ENCODE results near the gene KIF18A. TPM values are rescaled to one million over a fixed set of nuclear protein-coding genes. Genes with fewer than 3 reads are reported as not detected.
"Not testable (repeated sequence)": the region's sequence is repeated elsewhere in the genome, so short reads cannot be mapped to it uniquely, and the experiment has no call there.

Gene KIF18A
- total and polyA plus RNA-seq, 10 donors: 0.54 to 6.6 (median 1.9) TPM

DNA sequence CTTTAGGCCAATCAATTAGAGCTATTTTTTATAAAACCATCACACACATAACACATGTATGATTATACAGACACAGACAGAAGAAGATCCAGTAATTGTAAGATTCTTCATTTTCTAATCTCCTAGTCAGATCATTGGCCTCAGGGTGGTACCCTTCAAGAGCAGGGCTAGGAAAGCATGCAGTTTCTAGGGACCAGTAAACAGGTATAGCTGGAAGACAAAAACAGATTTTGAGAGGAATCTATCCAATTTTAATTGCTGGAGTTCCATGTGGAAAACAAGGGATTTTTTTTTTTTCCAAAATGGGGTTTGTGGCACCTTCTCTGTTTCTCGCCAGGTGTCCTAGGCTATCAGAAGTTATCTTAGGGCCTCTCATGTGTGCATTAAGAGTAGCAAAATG lies 29.9 kb upstream of the KIF18A start:
- Histone ChIP-seq H3K36me3 (peaks cover 0 to 60% (median 2%) of the 10 kb centered on the region in 6 donors), H3K9me3 (peaks cover 4 to 74% (median 65%) of the 10 kb centered on the region in 8 donors), H3K4me3 (no peak overlapping the region), H3K4me1 (no peaks in the 10 kb centered on the region), H3K27ac (no peak overlapping the region), H3K27me3 (replicated peaks in 1 of 7) (no peaks in the 10 kb centered on the region)
- intact Hi-C loops (cut with DNase I; ENCODE audit: low total_unique reads): no loop called here
- DNase-seq: no peak
- WGBS, 5 donors: 95 to 97% (median 97%) methylated on average over 1 of the region's 1 CpG
- TF ChIP-seq, protein P1, sequence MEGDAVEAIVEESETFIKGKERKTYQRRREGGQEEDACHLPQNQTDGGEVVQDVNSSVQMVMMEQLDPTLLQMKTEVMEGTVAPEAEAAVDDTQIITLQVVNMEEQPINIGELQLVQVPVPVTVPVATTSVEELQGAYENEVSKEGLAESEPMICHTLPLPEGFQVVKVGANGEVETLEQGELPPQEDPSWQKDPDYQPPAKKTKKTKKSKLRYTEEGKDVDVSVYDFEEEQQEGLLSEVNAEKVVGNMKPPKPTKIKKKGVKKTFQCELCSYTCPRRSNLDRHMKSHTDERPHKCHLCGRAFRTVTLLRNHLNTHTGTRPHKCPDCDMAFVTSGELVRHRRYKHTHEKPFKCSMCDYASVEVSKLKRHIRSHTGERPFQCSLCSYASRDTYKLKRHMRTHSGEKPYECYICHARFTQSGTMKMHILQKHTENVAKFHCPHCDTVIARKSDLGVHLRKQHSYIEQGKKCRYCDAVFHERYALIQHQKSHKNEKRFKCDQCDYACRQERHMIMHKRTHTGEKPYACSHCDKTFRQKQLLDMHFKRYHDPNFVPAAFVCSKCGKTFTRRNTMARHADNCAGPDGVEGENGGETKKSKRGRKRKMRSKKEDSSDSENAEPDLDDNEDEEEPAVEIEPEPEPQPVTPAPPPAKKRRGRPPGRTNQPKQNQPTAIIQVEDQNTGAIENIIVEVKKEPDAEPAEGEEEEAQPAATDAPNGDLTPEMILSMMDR (IDR thresholded peaks at IDR 0.05 in 8 of 11, conservative IDR thresholded peaks at IDR 0.05 in 3 of 11): no peak
- TF ChIP-seq POLR2A (IDR thresholded peaks at IDR 0.05) (no peak), POLR2AphosphoS5 (IDR thresholded peaks at IDR 0.05) (no peak)

DNA sequence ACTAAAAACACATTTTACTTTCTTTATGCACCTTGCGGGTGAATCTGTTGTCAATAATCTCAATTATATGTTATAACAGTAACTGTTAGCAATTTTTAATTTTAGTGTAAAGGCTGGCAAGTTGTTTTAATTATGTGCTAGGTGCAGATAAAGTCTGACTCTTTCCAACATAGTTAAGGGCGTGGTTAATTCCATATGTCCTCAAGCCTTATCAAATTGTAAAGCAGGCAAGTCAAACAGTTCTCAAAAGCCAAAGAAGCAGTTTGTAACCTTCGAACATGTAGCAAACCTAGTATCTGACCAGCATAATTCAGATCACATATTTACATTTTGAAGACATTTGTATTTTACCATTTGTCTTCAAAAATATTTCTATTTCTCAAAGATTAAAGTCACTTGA lies 29.4 kb upstream of the KIF18A start:
- TF ChIP-seq POLR2A (IDR thresholded peaks at IDR 0.05) (no peak), POLR2AphosphoS5 (IDR thresholded peaks at IDR 0.05) (no peak)
- TF ChIP-seq, protein P1 (IDR thresholded peaks at IDR 0.05 in 8 of 11, conservative IDR thresholded peaks at IDR 0.05 in 3 of 11): no peak
- 94 to 98% (median 97%) methylated on average over 3 of the region's 3 CpGs for WGBS, 5 donors
- no peak for DNase-seq
- Histone ChIP-seq H3K27ac (no peak overlapping the region), H3K4me1 (no peaks in the 10 kb centered on the region), H3K27me3 (replicated peaks in 1 of 7) (no peaks in the 10 kb centered on the region), H3K36me3 (peaks cover 0 to 60% (median 2%) of the 10 kb centered on the region in 6 donors), H3K9me3 (peaks cover 4 to 74% (median 65%) of the 10 kb centered on the region in 8 donors), H3K4me3 (no peak overlapping the region)
- intact Hi-C loops (cut with DNase I; ENCODE audit: low total_unique reads): no loop called here

DNA sequence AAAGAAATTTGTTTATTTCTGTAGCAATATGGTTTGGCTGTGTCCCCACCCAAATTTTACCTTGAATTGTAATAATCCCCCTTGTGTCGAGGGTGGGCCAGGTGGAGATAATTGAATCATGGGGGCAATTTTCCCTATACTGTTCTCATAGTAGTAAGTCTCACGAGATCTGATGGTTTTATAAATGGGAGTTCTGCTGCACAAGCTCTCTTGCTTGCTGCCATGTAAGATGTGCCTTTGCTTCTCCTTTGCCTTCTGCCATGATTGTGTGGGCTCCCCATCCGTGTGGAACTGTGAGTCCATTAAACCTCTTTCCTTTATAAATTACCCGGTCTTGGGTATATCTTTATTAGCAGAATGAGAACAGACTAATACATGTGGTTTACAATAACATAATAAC lies 28.2 kb upstream of the KIF18A start:
- H3K27me3 ChIP-seq (replicated peaks in 1 of 7); H3K27ac ChIP-seq; intact Hi-C loops (cut with DNase I; ENCODE audit: low total_unique reads); H3K4me3 ChIP-seq; H3K4me1 ChIP-seq; DNase-seq: not testable (repeated sequence)
- Histone ChIP-seq H3K36me3 (peaks cover 0 to 63% (median 2%) of the 10 kb centered on the region in 6 donors), H3K9me3 (peaks cover 4 to 71% (median 60%) of the 10 kb centered on the region in 8 donors)
- WGBS, 5 donors: 93 to 99% (median 95%) methylated on average over 4 of the region's 4 CpGs

DNA sequence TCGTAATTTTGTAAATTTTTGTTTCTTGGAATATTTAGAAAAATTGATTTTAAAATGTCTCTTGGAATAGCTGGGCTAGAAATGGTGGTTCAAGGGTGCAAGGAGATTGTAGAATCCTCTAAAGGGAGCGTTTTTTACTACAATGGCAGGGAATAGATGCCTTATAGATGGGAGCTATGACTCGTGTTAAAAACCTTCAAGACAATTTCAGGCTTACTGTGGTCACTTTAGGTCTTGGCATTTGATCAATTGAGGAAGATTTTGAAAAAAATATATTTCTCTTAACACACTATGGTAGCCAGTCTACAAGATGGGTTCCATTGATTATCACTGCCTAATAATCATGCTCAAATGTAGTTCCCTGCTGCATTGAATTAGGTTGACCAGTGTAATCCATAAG lies 25.2 kb upstream of the KIF18A start:
- H3K9me3 ChIP-seq: peaks cover 0 to 41% (median 30%) of the 10 kb centered on the region in 8 donors
- no peak for DNase-seq
- TF ChIP-seq POLR2A (IDR thresholded peaks at IDR 0.05): no peak
- TF ChIP-seq, protein P1 (IDR thresholded peaks at IDR 0.05 in 8 of 11, conservative IDR thresholded peaks at IDR 0.05 in 3 of 11): no peak
- no peak for TF ChIP-seq POLR2AphosphoS5 (IDR thresholded peaks at IDR 0.05)
- no peak overlapping the region for H3K27ac ChIP-seq
- H3K4me1 ChIP-seq: no peaks in the 10 kb centered on the region
- 92 to 100% (median 96%) methylated on average over 3 of the region's 3 CpGs for WGBS, 5 donors
- no peak overlapping the region for H3K4me3 ChIP-seq
- H3K27me3 ChIP-seq (replicated peaks in 1 of 7): no peaks in the 10 kb centered on the region
- peaks cover 0 to 55% (median 0%) of the 10 kb centered on the region in 6 donors for H3K36me3 ChIP-seq
- intact Hi-C loops (cut with DNase I; ENCODE audit: low total_unique reads): no loop called here

DNA sequence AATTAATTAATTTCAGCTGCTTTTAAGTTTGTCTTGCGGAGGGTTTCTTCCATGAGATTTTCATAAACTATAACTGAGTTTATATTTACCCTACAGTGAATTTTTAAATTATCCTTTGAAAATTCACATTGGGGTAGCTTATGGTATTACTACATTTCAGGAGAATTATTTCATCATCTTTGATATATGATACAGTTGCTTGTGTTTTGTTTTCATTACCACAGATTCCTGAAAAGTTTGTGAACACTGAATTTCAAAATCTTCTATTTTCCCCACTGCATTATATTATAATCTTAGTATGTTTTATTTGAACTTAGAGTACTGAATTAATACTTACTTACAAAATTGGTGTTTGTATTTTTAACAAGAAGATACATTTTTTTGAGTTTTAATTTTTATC lies 24.6 kb upstream of the KIF18A start:
- TF ChIP-seq POLR2A (IDR thresholded peaks at IDR 0.05) (no peak), POLR2AphosphoS5 (IDR thresholded peaks at IDR 0.05) (no peak)
- TF ChIP-seq, protein P1 (IDR thresholded peaks at IDR 0.05 in 8 of 11, conservative IDR thresholded peaks at IDR 0.05 in 3 of 11): no peak
- DNase-seq: no peak
- Histone ChIP-seq H3K36me3 (peaks cover 0 to 55% (median 0%) of the 10 kb centered on the region in 6 donors), H3K27ac (no peak overlapping the region), H3K9me3 (peaks cover 0 to 35% (median 24%) of the 10 kb centered on the region in 8 donors), H3K27me3 (replicated peaks in 1 of 7) (no peaks in the 10 kb centered on the region), H3K4me3 (no peak overlapping the region), H3K4me1 (no peaks in the 10 kb centered on the region)
- WGBS, 5 donors: 0 to 93% (median 46%) methylated on average over 1 of the region's 1 CpG
- intact Hi-C loops (cut with DNase I; ENCODE audit: low total_unique reads): no loop called here
